ENCODE measurements around the gene DEFB124.

DEFB124 gene

GRCh38 chr20:31418307-31418706, 56.6 kb downstream of the DEFB124 start:
- TF ChIP-seq CTCF (IDR thresholded peaks at IDR 0.05; ENCODE audit: low read depth, low read length) = no peak
- no peak overlapping the region for H3K4me3 ChIP-seq (replicated peaks in 1 of 2; ENCODE audit: low read depth in 2 of 2, low read length in 2 of 2)
- DNase-seq (ENCODE audit: low read depth in 2 of 2) = no peak

GRCh38 chr20:31415653-31416052, 59.3 kb downstream of the DEFB124 start:
- DNase-seq (ENCODE audit: low read depth in 2 of 2) = no peak
- H3K4me3 ChIP-seq (replicated peaks in 1 of 2; ENCODE audit: low read depth in 2 of 2, low read length in 2 of 2) = no peak overlapping the region
- TF ChIP-seq CTCF (IDR thresholded peaks at IDR 0.05; ENCODE audit: low read depth, low read length) = no peak
